ENCODE results near the gene CMKLR1.

CMKLR1 gene

DNA sequence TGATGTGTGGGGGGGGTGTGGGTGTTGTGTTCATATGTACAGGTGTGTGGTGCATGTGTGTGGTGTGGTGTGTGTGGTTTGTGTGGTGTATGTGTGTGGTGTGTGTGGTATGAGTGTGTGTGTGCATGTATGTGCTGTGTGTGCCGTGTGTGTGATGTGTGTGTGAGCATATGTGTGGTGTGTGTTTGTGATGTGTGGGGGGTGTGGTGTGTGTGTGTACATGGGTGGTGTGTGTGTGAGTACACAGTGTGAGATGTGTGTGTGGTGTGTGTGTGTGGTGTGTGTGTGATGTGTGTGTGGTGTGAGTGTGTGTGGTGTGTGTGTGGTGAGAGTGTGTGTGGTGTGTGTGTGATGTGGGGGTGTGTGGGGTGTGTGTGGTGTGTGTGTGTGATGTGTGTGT is 24.5 kb upstream of the CMKLR1 start:
- H3K27ac ChIP-seq: no peak overlapping the region
- DNase-seq (ENCODE audit: low read depth, low spot score): no peak

DNA sequence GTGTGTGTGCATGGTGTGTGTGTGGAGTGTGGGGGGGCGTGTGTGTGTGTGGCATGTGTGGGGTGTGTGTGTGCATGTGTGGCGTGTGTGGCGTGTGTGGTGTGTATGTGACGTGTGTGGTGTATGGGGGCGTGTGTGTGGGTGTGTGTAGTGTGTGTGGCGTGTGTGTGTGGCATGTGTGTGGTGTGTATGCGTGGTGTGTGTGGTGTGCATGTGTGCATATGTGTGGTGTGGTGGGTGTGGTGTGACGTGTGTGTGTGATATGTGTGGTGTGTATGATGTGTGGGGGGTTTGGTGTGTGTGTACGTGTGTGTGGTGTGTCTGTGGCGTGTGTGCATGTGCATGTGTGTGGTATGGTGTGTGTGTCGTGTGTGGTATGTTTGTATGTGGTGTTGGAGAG is 24.1 kb upstream of the CMKLR1 start:
- DNase-seq (ENCODE audit: low read depth, low spot score): no peak
- no peak overlapping the region for H3K27ac ChIP-seq

DNA sequence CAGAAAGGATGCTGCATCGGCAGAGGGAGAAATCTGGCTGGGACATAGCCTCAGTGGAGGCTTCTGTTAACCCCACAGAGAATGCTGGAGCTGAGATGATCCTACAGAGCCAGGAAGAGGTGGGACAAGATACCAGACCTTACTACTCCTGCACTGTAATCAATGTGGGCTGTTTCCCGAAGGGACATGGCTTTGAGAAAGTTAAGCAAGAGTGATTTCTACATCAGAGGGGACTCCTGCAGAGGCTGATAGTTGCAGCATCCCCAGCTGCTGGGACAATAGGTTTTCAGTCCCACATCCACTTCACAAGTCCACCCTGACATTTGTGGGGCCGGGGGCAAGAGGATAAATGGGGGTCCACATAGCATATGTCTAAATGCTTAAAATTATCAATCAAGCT is 22.5 kb upstream of the CMKLR1 start:
- H3K27ac ChIP-seq: no peak overlapping the region
- no peak for DNase-seq (ENCODE audit: low read depth, low spot score)

DNA sequence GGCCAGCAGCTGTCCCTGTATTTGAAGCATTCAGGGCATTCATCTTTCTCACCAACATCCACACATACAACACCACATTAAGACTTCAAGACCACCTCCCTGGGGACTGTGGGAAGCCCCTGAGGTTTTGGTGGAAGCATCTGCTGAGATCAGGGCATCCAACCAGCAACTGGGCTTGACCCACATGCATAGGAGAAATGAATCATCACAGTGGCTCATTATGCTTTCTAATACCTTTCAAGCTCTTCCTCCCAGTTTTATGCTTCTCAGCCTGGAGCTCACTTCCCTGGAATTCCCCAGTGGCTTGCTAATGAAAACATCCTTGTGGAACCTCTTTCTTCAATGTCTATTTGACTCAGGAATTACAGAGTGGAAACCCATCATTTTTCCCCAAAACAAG is 21.4 kb upstream of the CMKLR1 start:
- no peak overlapping the region for H3K27ac ChIP-seq
- no peak for DNase-seq (ENCODE audit: low read depth, low spot score)

DNA sequence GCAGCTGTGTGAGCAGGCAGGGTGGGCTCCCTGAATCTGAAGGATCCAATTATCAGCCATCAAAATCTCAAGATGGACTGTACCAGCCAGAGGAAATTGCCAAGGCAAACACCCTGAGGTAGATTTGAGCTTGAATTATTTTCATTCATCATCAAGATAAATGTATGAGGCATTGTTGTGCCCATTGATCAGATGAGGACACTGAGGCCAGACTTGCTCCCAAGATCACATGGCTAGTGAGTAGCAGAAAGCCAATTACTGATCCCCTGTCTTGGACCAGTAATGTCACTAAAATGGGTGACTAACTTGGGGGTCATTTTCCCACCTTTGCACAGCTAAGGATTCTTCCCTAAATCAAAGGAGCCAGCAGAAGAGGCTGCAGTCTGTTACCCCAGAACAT is 20.9 kb upstream of the CMKLR1 start:
- H3K27ac ChIP-seq: no peak overlapping the region
- DNase-seq (ENCODE audit: low read depth, low spot score): no peak

DNA sequence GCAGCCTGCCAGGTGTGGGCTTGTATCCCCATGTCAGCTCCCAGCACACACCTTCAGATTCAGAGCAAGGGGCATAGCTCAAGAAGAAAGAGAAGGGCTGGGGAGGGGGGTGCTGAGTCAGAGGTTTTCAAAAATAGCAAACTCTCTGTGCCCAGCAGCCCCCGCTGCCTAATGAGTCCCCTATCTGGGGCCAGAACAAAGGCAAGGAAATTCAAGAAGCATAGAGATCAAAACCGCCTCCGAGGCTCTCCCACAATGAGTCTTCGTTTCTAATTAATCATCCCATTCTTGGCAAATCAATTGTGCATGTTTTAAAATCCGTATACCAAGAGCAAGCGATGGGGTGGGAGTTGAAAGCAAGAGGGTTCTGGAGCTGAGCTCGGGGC is 19.5 kb upstream of the CMKLR1 start:
- H3K27ac ChIP-seq: no peak overlapping the region
- no peak for DNase-seq (ENCODE audit: low read depth, low spot score)

DNA sequence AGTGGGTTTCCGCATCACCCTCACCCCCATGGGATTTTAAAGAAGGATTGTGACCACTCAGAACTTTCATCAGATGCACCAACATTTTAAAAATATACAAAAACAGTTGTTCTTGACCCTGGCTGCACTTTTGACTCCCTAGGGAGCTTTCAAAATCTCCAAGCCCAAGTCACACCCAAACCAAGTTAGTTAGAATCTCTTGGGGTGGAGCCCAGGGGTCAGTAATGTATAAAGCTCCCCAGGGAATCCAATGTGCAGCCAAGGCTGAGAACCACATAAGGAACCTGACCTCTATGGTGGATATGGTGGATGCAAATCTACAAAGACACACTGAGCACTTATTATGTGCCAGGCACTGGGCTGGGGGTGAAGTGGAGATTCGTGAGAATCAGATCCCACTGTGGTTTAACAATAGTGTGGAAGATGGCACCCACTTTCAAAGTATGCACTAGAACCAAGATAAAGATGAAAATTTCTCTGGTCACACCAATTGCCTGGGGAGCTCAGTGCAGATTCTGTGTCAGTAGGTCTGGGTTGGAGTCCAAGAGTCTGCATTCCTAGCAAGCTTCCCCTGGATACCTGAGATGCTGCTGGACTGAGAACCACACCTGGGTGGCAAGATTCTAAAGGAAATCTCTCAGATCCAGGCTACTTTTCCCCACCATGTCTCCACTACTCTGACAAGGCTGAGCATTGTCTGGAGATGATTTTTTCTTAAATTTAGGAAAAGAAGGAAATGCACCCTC is 18.9 kb upstream of the CMKLR1 start:
- H3K27ac ChIP-seq: no peak overlapping the region
- DNase-seq (ENCODE audit: low read depth, low spot score): no peak

DNA sequence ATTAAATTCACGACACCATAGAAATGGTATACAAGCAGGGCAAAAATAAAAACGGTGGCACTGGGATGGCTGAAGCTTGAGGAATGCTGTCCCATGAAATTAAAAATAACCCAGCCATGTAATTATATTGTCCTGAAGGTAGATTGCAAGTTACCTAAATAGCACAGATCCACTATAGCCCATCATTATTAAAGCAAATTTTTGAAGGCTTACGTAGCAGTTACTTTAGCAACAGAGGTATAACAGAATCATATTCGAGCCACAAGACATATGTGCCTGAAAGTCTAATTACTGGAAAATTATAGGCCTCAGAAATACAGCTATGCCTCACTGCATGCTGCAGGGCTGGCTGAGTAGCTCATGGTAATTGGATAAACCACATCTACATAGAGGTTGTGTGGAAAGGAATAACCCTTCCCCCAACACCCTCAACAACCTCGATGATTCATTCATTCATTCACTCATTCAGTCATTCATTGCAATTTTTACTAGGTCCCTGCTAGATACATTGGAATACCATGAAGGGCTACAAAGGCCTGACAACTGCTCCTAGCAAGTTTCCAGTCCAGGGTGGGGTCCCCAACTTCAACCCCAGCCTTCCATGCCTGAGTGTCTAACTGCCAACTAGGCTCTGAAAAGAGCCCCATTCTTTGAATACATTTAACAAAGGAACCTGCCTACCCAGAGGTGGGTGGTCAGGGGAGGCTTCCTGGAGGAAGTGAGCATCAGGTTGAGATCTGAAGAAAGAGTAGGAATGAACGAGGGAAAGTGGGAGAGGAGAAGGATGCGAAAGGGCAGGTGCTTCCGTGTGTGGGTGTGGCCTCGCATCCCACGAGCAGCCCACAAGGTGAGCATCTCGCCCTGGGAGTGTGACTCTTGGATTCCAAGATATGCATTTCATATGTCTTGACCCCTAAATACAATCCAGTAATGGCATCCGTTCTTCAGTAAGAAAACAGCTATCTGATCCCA is 18.0 kb upstream of the CMKLR1 start:
- DNase-seq (ENCODE audit: low read depth, low spot score): no peak
- H3K27ac ChIP-seq: no peak overlapping the region

DNA sequence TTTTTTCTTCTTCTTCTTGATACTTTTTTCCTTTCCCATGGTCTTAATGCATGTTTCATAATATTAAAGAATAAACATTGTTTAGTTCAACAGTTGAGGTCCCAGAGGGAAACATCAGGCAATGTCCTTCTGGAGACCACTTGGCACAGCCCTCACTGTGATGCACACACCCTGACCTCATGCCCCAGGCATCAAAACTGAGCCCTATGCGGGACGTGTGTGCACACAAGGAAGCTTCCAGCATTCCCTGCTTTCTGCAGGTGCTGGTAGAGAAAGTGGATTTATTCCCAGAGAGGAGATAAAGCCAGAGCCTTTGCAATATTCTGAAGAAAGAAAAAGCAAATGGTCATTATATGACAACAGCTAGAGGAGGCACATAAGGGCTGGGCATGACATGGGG is 16.0 kb upstream of the CMKLR1 start:
- H3K27ac ChIP-seq: no peak overlapping the region
- no peak for DNase-seq (ENCODE audit: low read depth, low spot score)

DNA sequence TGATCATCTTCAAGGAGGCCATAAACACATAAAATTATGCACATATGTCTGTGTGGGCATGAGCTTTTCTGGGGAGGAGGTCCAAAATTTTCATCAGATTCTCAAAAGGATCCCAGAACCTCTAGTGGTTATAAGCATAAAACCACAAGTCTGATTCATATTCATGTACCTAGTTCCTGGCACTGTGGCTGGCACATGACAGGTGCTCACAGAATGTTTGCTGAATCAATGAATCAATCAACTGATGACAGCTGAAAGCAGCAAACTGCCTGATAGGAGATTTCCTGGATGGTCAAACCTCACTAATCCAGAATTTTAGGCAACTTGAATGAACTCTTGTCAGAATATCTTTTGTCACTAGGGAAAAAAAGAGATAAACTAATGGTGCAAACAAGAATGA is 13.5 kb upstream of the CMKLR1 start:
- DNase-seq (ENCODE audit: low read depth, low spot score): no peak
- no peak overlapping the region for H3K27ac ChIP-seq

DNA sequence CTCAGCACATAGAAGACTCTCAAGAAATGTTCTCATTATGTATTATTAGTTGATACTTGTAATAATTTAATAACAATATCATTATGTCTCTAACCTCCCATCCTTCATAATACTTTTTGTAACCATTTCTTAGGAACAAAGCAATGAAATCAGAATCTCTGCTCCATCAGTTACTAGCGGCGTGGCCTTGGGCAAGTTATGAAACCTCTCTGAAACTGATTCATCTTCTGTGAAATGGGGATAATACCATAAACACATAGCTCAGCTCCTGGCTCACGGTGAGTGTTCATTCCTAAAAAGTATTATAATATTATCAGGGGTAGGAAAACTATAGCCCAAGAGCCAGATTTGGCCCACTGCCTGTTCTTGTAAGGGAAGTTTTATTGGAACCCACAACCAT is 11.4 kb upstream of the CMKLR1 start:
- no peak overlapping the region for H3K27ac ChIP-seq
- no peak for DNase-seq (ENCODE audit: low read depth, low spot score)

DNA sequence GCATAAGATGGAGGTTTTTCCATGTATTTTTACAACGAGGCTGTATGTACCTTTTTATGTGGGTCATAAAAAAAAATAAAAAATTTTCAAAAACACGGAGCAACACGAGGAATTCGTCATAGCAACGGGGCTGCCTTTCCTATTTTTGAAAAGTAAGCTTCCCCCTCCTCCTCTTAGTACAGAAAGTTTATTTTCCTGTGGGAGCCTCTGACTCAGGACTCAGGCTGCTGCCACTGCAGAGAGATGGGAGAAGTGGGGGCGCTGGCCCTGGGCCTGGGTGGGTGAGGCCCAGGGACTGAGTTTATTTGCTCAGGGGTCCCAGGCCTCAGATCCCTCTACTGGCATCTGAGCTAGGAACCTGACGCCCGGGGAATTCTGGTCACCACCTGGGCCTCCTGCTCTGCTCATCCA is 10.2 kb upstream of the CMKLR1 start:
- H3K27ac ChIP-seq: no peak overlapping the region
- no peak for DNase-seq (ENCODE audit: low read depth, low spot score)

DNA sequence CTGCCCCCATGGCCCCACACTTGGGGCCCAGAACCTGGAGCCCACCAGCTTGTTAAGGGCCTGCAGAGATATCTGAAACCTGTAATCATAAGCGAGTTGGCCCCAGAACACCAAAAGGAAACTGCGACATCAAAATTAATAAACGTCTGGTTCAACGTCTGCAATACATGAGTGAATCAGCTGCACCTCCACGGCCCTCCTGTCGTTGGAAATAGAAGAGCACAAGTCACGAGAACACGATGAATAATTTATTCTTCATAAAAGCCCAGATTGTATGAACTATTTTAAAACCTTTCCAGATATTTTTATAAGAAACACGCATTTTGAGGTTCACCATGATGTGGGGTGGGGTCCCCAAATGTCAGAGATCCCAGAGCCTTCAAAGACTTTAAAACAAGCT is 9.7 kb upstream of the CMKLR1 start:
- no peak for DNase-seq (ENCODE audit: low read depth, low spot score)
- H3K27ac ChIP-seq: no peak overlapping the region

DNA sequence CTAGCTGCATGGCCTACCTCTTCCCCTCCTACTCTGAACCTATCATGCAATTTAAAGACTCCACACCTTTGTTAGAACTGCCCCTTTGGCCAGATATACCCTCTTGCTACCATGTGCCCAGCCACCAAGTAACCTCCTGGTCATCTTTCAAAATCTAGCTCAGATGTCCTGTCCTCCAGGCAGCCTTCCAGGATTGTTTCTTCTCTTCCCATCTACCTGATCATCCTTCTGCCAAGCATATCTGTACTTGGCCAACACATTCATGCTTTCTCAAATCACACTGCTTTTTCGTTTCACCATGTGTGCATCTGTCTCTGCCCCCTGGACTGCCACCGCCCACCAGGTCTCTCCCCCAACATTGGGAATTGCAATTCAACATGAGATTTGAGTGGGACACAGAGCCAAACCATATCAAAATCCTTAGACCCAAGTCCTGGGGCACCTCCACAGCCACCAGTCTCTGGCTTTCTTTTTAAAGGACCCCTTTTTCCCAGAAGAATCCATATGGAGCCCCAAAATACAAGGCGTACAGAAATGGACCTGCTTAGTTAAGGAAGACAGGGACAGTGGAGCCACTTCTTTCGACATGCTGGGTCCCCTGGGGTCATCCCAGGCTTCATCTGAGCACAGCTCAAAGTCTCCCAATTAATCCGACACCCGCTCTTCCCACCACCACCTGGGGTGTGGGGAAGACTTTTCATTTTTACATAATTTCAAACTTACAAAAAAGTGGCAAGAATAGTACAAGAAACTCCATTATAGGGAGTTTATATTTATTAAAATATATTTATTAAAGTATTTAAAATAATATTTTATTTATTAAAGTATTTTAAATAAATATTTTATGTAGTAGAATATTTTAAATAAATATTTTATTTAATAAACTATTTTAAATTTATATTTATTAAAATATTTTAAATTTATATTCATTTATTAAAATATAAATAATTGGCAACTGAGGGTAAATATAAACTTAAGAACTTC is 7.9 kb upstream of the CMKLR1 start:
- DNase-seq (ENCODE audit: low read depth, low spot score): no peak
- H3K27ac ChIP-seq: no peak overlapping the region

DNA sequence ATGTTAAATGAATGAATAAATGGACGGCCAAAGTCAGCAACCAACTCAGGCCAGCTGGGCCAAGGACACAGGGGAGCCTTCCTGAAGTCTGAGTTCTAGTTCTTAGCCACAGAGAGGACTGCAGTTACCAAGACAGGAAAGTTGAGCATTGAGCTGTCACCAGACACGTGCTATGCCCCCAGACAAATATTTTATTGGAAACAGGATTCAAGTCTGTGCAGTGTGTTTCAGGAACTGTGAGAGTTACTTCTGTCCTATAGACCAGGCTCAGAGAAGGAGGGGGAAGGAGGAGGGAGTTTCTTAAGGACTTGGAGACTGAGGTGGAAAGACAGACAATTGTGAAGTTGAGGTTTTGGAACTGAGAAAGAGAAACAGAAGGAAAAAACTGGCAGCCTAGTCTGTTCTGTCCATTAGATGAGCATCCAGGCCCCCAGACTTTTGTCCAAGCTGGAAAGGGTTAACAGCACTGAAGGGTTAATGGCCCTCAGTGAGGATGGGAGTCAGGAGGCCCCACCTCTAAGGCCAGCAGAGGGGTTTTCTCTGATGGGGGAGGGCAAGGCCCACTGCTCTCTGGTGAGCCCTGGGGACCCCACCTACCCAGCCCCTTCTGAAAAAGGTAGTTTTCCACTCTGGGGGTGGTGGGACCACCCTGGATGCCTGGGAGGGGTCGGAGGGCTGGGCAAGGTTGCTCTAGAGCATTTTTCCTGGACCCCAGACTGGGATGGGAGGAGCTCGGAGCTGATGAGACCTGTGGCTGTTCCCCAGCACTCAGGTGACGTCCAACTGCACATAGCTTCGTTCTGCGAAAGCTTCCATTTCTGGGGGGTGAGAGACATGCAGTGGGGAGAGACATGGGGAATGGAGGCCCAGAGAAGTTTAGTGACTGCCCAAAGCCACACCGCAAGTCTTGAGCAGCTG is 6.9 kb upstream of the CMKLR1 start:
- DNase-seq (ENCODE audit: low read depth, low spot score): no peak
- H3K27ac ChIP-seq: no peak overlapping the region

DNA sequence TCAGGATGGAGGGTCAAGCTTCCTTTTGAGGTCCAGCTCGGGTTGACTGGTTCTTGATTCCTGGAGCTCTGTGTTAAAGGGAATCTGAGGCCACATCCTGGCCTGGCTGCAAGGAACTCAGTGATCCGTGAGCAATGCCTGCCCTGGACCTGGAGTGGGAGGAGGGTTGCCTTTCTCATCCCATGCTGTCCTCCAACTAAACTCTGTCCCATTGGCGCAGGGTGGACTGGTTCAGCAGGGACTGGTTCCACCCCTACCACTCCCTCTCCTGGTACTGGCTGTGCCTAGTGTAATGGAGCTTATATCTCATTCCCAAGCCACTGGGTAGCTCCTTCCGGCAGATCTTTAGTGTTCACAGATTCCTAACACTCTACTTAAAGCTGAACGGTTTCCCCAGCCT is 3.9 kb upstream of the CMKLR1 start:
- H3K27ac ChIP-seq: no peak overlapping the region
- no peak for DNase-seq (ENCODE audit: low read depth, low spot score)

DNA sequence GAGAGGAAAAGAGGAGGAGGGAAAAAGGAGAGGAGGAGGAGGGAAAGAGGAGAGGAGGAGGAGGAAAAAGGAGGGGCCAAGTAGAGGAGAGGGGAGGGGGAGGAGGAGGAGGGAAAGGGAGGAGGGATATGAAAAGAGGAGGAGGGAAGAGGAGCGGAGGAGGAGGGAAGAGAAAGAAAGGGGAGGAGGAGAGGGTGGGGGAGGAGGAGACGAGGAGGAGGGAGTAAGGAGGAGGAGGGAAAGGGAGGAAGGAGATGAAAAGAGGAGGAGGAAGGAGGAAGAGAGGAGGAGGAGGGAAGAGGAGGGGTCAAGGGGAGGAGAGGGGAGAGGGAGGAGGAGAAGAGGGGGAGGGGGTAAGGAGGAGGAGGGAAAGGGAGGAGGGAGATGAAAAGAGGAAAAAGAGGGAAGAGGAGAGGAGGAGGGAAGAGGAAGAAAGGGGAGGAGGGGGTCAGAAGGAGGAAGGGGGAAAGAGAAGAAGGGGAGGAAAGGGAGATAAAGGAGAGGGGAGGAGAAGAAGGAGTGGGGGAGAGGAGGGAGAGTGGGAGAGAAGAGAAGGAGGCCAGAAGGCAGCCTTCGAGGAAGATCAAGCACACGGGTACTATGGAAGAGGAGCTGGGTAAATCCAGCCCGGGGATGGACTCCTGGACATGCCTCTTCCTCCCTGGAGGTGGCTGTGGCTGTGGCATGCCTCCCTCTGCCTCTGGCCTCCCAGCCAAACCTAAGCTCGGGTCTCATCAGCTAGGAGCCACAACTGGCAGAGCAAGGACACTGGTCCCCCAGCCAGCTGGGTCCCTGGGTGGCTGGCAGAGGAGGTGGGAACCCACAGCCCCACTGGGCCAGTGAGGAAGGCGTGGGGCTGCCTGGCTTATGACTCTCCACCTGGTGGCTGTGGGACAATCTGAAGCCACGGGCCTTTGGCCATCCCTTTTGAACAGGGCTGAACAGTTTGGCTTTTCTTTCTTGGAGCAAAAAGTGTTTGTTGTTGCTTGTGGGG is 3.0 kb upstream of the CMKLR1 start:
- DNase-seq (ENCODE audit: low read depth, low spot score): no peak
- H3K27ac ChIP-seq: no peak overlapping the region

DNA sequence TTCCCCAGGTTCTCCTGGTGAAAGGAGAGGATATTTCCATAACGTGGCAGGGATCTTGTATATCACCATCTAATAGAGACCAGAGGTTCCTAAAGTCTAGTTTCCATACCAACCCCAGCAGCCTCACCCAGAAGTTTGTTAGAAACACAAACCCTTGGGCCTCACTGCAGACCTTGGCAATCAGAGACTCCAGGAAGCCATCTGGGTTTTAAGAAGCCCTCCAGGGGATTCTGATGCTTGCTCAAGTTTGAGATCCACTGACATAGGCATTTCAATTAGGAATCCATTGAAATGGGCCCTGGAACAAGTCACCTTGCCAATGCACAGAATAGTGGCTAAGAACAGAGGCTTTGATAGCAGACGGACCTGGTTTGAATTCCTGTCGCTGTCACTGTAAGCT is 2.2 kb upstream of the CMKLR1 start:
- no peak overlapping the region for H3K27ac ChIP-seq
- no peak for DNase-seq (ENCODE audit: low read depth, low spot score)
